Right hindlimb (tissue), 1 donor: Measurements from ENCODE around the gene EYS.
"Not testable (repeated sequence)": the region's sequence is repeated elsewhere in the genome, so short reads cannot be mapped to it uniquely, and the experiment has no call there.

Source experiments
- DNase-seq: peaks from one replicate; pipeline ENCODE4 v3.0.0-alpha.2; 2018

EYS gene

DNA sequence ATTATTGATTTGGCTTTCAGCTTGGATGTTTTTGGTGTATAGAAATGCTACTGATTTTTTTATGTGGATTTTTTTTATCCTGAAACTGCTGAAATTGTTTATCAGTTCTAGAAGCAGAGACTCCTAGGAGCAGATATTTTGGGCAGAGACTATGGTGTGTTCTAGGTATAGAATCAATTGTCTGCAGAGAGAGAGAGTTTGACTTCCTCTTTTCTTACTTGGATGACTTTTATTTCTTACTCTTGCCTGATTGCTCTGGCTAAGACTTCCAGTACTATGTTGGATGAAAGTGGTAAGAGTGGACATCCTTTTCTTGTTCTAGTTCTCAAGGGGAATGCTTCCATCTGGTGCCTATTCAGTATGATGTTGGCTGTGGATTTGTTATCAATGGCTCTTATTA, 1700.8 kb downstream of the EYS start:
- DNase-seq = no peak

GRCh38 chr6:64000818-64001491, 1706.1 kb downstream of the EYS start:
- no peak for DNase-seq

- DNase-seq = no peak
Observed at GRCh38 chr6:63999613-64000012, 1707.4 kb downstream of the EYS start.

- no peak for DNase-seq
Observed at GRCh38 chr6:63998991-63999390, 1708.0 kb downstream of the EYS start.

DNA sequence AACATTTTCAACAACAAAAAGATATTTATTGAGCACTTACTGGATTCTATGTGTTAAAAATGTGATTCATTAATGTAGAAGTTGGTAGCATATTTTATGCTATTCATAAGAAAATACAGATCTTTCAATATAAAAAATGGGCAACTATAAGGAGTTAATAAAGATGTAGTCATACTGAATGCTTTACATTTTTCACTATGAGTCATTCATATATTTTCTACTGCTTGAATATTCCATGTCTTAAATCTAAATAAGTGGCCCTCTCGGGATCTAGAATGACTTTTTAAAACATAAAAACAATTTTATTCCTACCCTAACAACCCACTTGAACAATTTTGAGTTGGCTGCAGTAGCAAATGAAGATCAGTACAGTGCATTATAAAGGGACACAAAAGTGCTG, 1709.3 kb downstream of the EYS start:
- DNase-seq = no peak

DNA sequence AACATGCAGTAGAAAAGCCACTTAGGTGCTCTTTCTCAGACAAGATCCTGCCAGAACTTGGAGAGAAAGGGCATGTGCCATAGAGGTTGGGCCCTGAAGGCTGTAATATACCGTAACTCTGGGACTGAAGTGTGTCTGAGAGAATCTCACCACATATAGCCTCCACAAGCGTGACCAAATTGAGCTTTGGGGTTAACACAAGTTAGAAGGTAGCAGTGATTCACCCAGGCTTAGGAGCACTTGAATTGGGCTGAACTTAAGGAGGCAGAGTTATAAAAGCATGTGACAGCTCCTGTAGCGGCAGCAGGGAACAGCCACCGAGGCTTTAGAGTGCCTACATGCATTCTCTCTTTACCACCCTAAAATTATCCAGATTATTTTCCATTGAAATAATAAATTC, 1709.8 kb downstream of the EYS start:
- DNase-seq = no peak

- no peak for DNase-seq
Observed at GRCh38 chr6:63985223-63985622, 1721.8 kb downstream of the EYS start.

DNA sequence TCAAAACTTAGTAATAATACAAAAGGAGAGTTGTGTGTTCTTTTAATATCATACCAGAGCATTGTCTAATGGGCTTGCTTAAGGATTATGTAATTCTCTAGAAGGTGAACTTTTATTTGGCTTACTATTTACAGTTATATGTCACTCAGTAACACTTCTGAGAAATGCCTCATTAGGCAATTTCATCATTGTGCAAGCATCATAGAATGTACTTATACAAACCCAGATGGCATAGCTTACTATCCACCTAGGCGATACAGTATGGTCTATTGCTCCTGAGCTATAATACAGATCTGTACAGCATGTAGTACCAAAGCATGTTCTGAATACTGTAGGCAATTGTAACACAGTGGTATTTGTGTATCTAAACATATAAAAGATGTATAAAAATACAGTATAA, 1731.3 kb downstream of the EYS start:
- DNase-seq = no peak

- DNase-seq = no peak
Observed at GRCh38 chr6:63968650-63969049, 1738.4 kb downstream of the EYS start.

DNA sequence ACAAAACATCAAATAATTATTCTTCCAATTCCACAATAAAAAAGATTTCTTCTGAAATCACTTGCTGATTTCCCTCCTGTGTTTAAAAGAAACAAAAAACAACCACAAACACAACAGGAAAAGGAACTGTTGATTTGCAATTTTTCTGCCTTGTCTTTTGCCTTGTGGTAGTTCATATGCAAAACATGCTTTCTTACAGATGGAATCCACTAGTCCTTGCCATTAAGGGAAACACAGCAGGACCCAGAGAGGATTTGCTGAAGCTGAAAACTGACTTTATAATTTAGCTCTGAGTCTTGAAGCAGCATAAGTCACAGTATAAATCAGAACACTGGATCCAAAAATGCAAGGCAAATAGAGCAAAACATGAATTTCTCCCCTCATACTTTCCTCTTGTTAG, 1742.7 kb downstream of the EYS start:
- DNase-seq = no peak

DNA sequence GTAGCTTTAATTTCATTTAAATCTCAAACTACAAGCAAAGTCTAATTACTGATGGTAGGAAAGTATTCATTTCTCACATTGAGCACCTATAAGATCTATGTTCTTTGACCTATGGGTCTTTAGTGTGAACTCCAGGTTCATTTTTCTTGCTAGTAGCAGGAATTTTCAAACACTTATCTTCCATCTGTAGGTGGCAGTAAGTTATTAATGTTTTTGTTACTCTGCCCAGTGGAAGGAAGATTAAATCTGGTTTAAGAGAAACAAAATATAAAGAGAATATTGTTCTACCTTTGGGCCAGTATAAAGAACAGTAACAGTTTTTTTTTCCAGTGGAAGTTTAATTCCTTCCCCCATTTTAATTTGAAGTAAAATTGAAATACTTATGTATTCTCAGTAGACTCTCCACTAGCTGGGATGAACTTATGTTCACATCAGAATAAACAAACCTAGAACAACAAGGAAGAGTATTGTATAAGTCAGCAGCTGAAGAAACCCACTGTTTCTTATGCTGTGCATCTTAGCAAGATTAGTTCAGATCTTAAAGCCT, 1743.2 kb downstream of the EYS start:
- no peak for DNase-seq

DNA sequence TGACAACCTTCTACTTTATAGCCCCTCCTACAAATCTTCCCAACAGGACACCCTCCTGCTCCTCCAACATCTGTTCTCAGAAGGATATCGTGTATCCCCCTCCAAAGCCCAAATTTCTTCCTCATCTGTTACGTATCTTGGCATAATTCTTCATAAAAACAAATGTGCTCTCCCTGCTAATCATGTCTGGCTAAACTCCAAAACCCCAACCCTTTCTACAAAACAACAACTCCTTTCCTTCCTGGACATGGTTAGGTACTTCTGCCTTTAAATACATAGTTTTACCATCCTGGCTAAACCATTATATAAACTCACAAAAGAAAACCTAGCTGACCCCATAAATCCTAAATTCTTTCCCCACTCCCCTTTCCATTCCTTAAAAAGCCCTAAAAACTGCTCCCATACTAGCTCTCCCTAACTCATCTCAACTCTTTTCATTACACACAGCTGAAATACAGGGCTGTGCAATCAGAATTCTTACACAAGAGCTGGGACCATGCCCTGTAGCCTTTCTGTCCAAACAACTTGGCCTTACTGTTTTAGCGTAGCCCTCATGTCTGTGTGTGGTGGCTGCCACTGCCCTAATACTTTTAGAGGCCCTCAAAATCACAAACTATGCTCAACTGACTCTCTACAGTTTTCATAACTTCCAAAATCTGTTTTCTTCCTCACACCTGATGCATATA, 1753.5 kb downstream of the EYS start:
- DNase-seq = not testable (repeated sequence)

DNA sequence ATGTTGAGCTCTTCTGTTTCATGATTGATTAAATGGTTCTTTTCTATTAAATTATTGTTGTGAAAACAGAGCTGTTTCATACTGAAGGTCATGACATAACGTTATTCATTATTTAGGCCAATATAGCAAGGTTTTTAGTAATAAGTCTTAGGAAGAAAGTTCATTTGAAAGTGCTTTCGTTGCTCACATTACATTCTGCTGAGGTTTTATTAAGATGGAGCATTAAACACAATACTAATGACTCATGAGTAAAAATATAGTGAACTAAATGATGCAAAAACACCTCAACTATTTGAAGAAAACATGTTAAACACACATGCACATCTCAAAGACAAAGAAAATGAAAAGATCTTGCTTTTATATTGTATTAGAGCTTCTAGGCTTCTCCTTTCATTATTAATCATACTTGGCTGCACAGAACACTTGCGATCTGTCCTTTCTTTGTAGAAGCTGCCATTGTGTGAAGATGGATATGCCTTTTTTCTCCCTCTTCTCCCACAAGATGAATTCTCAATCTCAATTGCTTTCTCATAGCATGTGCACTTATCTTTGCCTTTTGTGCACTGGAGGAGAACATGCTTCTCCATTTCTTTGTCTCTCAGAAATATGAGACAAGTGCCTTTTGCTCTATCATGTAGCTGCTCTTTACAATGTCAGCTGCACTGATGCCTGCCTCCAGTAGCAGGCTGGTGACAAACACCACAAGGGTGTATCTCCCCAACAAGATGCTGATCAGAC, 1759.1 kb downstream of the EYS start:
- DNase-seq = no peak

DNA sequence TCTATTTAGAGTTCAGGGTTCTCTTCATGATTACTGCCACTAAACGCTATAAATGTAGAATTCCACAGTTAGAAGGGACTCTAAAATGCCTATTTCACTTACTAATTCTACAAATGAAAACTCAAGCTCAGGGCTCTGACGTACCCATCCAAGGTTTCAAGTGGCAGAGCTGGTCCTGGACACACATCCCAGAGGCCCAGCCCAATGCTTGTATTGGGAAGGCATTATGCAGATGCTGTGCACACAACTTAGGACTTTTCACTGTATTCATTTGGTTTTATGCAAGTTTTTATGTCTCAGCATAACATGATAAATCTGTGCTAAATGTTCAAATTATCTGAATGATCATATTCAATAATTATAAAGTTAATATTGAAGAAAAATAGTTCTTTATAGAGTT, 1761.0 kb downstream of the EYS start:
- no peak for DNase-seq

DNA sequence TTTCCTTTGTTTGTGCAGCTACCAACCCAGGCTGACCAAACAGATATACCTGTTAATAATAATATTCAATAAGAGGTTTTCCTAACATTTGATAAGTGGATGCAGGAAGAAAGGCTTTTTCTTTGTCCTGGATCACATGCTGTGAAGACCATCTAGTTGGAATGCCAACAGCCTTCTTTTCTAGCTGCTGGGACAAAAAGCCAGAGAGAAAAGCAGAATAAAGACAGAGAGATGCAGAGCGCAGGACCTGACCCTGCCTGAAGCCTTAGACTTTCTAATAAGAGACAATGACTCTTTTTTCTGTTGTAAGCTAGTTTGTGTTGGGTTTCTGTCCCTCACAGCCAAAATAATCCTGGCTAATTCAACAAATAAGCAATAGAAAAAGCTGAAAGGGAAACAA, 1763.2 kb downstream of the EYS start:
- DNase-seq = no peak

DNA sequence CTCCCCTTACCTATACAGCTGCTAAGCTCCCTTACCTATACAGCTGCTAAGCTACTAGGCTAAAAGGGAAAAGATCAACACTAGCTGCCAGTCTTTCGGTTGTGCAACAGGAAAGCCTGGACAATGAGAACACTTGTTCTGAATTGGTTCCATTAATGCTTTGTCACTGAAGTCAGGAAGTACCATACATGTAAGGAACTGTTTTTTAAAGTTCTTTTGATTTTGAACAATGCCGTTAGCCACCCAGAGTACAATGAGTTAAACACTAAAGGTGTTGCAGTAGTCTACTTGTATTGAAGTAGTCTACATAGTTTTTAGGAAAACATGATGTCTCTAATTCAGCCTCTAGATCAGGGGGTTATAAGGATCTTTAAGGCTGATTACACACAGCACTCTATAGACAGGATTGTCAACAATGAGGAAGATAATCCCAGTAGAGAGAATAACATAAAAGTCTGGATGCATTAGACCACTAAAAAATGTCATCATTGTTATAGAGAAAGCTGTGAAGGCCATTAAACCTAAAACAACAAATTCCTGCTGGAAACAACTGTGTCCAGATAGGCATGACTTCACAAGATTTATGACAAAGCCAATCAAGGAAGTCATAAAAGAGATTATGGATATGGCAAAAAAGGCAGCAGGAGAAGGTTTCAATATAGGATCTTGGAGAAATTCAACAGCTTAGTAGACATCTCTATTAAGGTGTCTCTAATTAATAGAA, 1765.1 kb downstream of the EYS start:
- no peak for DNase-seq

DNA sequence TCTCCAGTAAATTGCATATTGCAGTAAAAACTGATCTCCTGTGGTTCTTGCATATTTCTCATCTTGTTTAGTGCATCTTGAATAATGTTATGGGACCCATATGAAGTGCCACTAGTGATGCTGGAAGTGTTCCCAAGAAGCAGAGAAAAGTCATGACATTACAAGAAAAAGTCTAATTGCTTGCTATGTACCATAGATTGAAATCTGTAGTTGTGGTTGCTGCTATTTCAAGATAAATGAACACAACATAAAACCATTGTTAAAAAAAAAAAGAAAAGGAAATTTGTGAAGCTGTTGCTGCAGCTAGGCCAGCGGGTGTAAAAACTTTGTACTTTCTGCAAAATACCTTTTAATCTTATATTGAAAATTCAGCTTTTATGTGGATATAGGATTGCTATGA, 1767.0 kb downstream of the EYS start:
- no peak for DNase-seq

GRCh38 chr6:63936399-63936798, 1770.6 kb downstream of the EYS start:
- DNase-seq = no peak

- no peak for DNase-seq
Observed at GRCh38 chr6:63935732-63936131, 1771.3 kb downstream of the EYS start.

GRCh38 chr6:63933948-63934347, 1773.1 kb downstream of the EYS start:
- DNase-seq = not testable (repeated sequence)

DNA sequence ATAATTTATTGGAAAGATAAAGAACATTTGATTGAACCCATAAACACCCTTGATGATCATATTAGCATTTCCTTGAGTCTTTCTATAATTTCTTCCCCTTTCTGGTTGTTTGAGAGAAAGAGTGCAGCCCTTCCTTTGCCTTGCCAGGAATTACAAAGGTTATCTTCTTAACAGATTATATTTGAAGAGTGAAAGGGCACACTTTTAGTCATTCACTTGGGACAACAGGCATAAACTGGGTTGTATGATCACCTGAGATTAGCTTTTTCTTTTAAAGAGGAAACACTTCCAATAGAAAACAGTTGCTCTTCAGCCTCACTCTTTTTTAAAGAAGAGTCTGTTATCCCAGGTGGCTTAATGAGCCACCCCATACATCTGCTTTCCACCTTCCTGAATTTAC, 1776.2 kb downstream of the EYS start:
- no peak for DNase-seq

GRCh38 chr6:63929111-63929510, 1777.9 kb downstream of the EYS start:
- DNase-seq = no peak

DNA sequence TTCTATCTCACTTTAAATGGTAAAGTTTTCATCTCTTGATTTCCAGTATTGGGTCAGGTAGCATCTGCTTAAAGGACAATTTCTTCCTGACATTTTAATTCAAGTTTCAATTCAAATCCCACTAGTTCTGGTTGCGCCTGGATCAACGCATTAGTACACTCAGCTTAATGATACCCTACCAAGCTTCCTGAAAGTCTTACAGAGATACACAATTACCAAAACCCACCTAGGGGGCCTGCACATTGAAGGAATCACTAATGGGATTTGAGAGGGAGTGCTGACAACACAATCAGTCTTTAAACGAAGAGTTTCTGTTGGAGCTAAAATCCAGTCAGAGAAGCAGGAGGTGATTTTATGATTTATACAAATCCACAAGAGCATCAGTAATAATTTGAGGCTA, 1778.4 kb downstream of the EYS start:
- DNase-seq = no peak
